H9 (cell line): Measurements from ENCODE around the gene GPRASP3. TPM values are rescaled to one million over a fixed set of nuclear protein-coding genes. Genes with fewer than 3 reads are reported as not detected.

Experiments
- DNase-seq: peaks from one replicate; pipeline ENCODE4 v3.0.0-alpha.2; 2017
- H2AFZ ChIP-seq: one replicate; pipeline ENCODE4 v1.6.1; 2013; ENCODE audit warnings: mild to moderate bottlenecking, low read length, control low read depth, moderate library complexity
- H2AK5ac ChIP-seq: 2 replicates; pipeline ENCODE4 v1.6.1; 2013; ENCODE audit warnings: low read length, control low read depth, mixed read lengths; ENCODE audit not compliant: insufficient read length
- H2BK120ac ChIP-seq: one replicate; pipeline ENCODE4 v1.6.1; 2013; ENCODE audit warnings: low read depth, mild to moderate bottlenecking, low read length, control low read depth, inconsistent platforms; ENCODE audit not compliant: poor library complexity, severe bottlenecking
- H2BK12ac ChIP-seq: 2 replicates; pipeline ENCODE4 v1.6.1; 2013; ENCODE audit warnings: low read length, control low read depth, mixed read lengths, low read depth; ENCODE audit not compliant: insufficient read length
- H2BK15ac ChIP-seq: 2 replicates; pipeline ENCODE4 v1.6.1; 2013; ENCODE audit warnings: low read depth, low read length, control low read depth
- H2BK20ac ChIP-seq: one replicate; pipeline ENCODE4 v1.6.1; 2013; ENCODE audit warnings: low read depth, mild to moderate bottlenecking, low read length, control low read depth, inconsistent platforms; ENCODE audit not compliant: poor library complexity, severe bottlenecking
- H2BK5ac ChIP-seq: 2 replicates; pipeline ENCODE4 v1.6.1; 2013; ENCODE audit warnings: low read length, control low read depth, mixed read lengths; ENCODE audit not compliant: insufficient read length
- H3K14ac ChIP-seq: 2 replicates; pipeline ENCODE4 v1.6.1; 2013; ENCODE audit warnings: low read length, control low read depth; ENCODE audit not compliant: insufficient read depth
- H3K18ac ChIP-seq: 2 replicates; pipeline ENCODE4 v1.6.1; 2013; ENCODE audit warnings: low read depth, mild to moderate bottlenecking, mixed read lengths, low read length, control low read depth; ENCODE audit not compliant: insufficient read length
- H3K23ac ChIP-seq: 2 replicates; pipeline ENCODE4 v1.6.1; 2013; ENCODE audit warnings: low read length, control low read depth, mixed read lengths, low read depth; ENCODE audit not compliant: insufficient read length
- H3K23me2 ChIP-seq: 2 replicates; pipeline ENCODE4 v1.6.1; 2013; ENCODE audit warnings: low read depth, mild to moderate bottlenecking, mixed read lengths, low read length, control low read depth; ENCODE audit not compliant: insufficient read length, poor library complexity, severe bottlenecking
- H3K27ac ChIP-seq: 2 replicates; pipeline ENCODE4 v1.5.1; 2013; ENCODE audit warnings: low read length, control low read depth, mixed read lengths, low read depth; ENCODE audit not compliant: insufficient read length
- H3K27me3 ChIP-seq: 2 replicates; pipeline ENCODE4 v1.6.1; 2013; ENCODE audit warnings: low read length, control low read depth, inconsistent platforms; ENCODE audit not compliant: insufficient read depth
- H3K4ac ChIP-seq: 2 replicates; pipeline ENCODE4 v1.6.1; 2013; ENCODE audit warnings: low read depth, mild to moderate bottlenecking, control low read depth, inconsistent platforms, low read length, moderate library complexity
- H3K4me1 ChIP-seq: 2 replicates; pipeline ENCODE4 v1.6.1; 2013; ENCODE audit warnings: low read length, control low read depth, inconsistent platforms; ENCODE audit not compliant: insufficient read depth
- H3K4me2 ChIP-seq: 2 replicates; pipeline ENCODE4 v1.6.1; 2013; ENCODE audit warnings: low read length, control low read depth, mixed read lengths; ENCODE audit not compliant: insufficient read length, insufficient read depth
- H3K56ac ChIP-seq: 2 replicates; pipeline ENCODE4 v1.6.1; 2013; ENCODE audit warnings: low read depth, mild to moderate bottlenecking, mixed read lengths, low read length, control low read depth; ENCODE audit not compliant: insufficient read length
- H3K79me1 ChIP-seq: 2 replicates; pipeline ENCODE4 v1.6.1; 2013; ENCODE audit warnings: low read depth, mild to moderate bottlenecking, moderate library complexity, low read length, control low read depth, inconsistent platforms; ENCODE audit not compliant: insufficient read depth, poor library complexity, severe bottlenecking
- H3K79me2 ChIP-seq: 2 replicates; pipeline ENCODE4 v1.6.1; 2013; ENCODE audit warnings: low read length, control low read depth, inconsistent platforms; ENCODE audit not compliant: insufficient read depth
- H3K9ac ChIP-seq: 2 replicates; pipeline ENCODE4 v1.6.1; 2013; ENCODE audit warnings: low read length, control low read depth, mixed read lengths; ENCODE audit not compliant: insufficient read length; ENCODE audit errors: extremely low read depth
- H3K9me3 ChIP-seq: one replicate; pipeline ENCODE4 v1.6.1; 2013; ENCODE audit warnings: low read depth, low read length, inconsistent platforms; ENCODE audit not compliant: control insufficient read depth
- H3T11ph ChIP-seq: one replicate; pipeline ENCODE4 v1.6.1; 2013; ENCODE audit warnings: mild to moderate bottlenecking, low read length, control low read depth, inconsistent platforms
- H4K20me1 ChIP-seq: one replicate; pipeline ENCODE4 v1.6.1; 2013; ENCODE audit not compliant: control insufficient read depth, insufficient read length, insufficient read depth
- H4K5ac ChIP-seq: 2 replicates; pipeline ENCODE4 v1.6.1; 2013; ENCODE audit warnings: low read depth, mild to moderate bottlenecking, mixed read lengths, low read length, control low read depth; ENCODE audit not compliant: insufficient read length
- H4K8ac ChIP-seq: replicated peaks from 2 replicates; pipeline ENCODE4 v1.6.1; 2013; ENCODE audit warnings: low read length, control low read depth, mixed read lengths, low read depth; ENCODE audit not compliant: insufficient read length
- H4K91ac ChIP-seq: 2 replicates; pipeline ENCODE4 v1.6.1; 2013; ENCODE audit warnings: low read depth, mild to moderate bottlenecking, moderate library complexity, mixed read lengths, low read length, control low read depth; ENCODE audit not compliant: insufficient read length
- H3K27ac Mint-ChIP-seq, 3 experiments: 2 replicates in 2 of 3; 3 replicates in 1 of 3; pipeline ENCODE4 v1.8.0; 2020 to 2021; ENCODE audit warnings: mixed read lengths in 3 of 3, mild to moderate bottlenecking in 1 of 3, moderate library complexity in 1 of 3
- H3K27me3 Mint-ChIP-seq: 2 replicates; pipeline ENCODE4 v1.8.0; 2021; ENCODE audit warnings: low read depth, mild to moderate bottlenecking, moderate library complexity, mixed read lengths
- H3K36me3 Mint-ChIP-seq, 3 experiments: 2 replicates in 2 of 3; 3 replicates in 1 of 3; pipeline ENCODE4 v1.8.0; 2020 to 2021; ENCODE audit warnings: low read depth in 3 of 3, mixed read lengths in 3 of 3; ENCODE audit not compliant: insufficient read depth in 1 of 3
- H3K4me1 Mint-ChIP-seq, 2 experiments: 2 replicates each; pipeline ENCODE4 v1.8.0; 2020; ENCODE audit warnings: mixed read lengths in 2 of 2
- H3K4me3 Mint-ChIP-seq, 2 experiments: 2 replicates in 1 of 2; 3 replicates in 1 of 2; pipeline ENCODE4 v1.8.0; 2020 to 2021; ENCODE audit warnings: mild to moderate bottlenecking in 2 of 2, mixed read lengths in 2 of 2, moderate library complexity in 1 of 2
- H3K9me3 Mint-ChIP-seq, 2 experiments: 2 replicates in 1 of 2; 3 replicates in 1 of 2; pipeline ENCODE4 v1.8.0; 2020; ENCODE audit warnings: mild to moderate bottlenecking in 2 of 2, mixed read lengths in 2 of 2, moderate library complexity in 1 of 2
- CTCF ChIP-seq: fragments of 200-600 bp; sonication (generic); conservative IDR thresholded peaks from 3 replicates; pipeline ENCODE4 v1.8.0; 2021; ENCODE audit warnings: antibody characterized with exemption, mild to moderate bottlenecking
- WGBS: extraction: QIAGEN DNeasy Blood & Tissue Kit; methylation state at CpG from one replicate; pipeline ENCODE4 v1.1.7; 2013; ENCODE audit warnings: missing lambda C conversion rate, low lambda C conversion rate, mixed read lengths; ENCODE audit not compliant: insufficient read length; ENCODE audit errors: extremely low coverage; 5-methylcytosine and 5-hydroxymethylcytosine counted together
- total RNA-seq: library from RNA; stranded (reverse); gene quantifications from 2 replicates; pipeline ENCODE4 v1.2.1, GENCODE V29; 2021

The GPRASP3 gene
- total RNA-seq, 1 experiment from 2014 or later, result 4.8 TPM

- Histone ChIP-seq H2BK5ac (no peak overlapping the region), H3K56ac (no peak overlapping the region), H2AFZ (no peak overlapping the region), H3T11ph (no peak overlapping the region), H3K27ac (no peak overlapping the region), H3K79me2 (no peaks in the 10 kb centered on the region), H3K23ac (no peak overlapping the region), H3K23me2 (peaks cover 4% of the 10 kb centered on the region), H3K18ac (no peak overlapping the region), H3K9me3 (peaks cover 17% of the 10 kb centered on the region), H2BK120ac (no peak overlapping the region), H3K27me3 (no peaks in the 10 kb centered on the region; the same call in 1 of the 2 replicates), H2BK12ac (no peak overlapping the region), H3K4me1 (no peaks in the 10 kb centered on the region), H3K79me1 (no peaks in the 10 kb centered on the region), H4K8ac (no peak overlapping the region), H4K91ac (no peak overlapping the region), H3K9ac (no peak overlapping the region), H3K14ac (no peak overlapping the region), H3K4me2 (peak overlapping the region; percentile 76), H2BK20ac (no peak overlapping the region), H4K5ac (no peak overlapping the region), H3K4ac (no peak overlapping the region), H4K20me1 (no peaks in the 10 kb centered on the region), H2BK15ac (no peak overlapping the region), H2AK5ac (no peak overlapping the region)
- Mint-ChIP-seq H3K4me3 (peak overlapping the region; percentile 86 to 93), H3K36me3 (peaks cover 13 to 27% (median 16%) of the 10 kb centered on the region in 3 experiments), H3K4me1 (peaks cover 5 to 9% of the 10 kb centered on the region in 2 experiments), H3K27ac (0 out of 7 replicates have a peak overlapping the region, but pooled peaks of 1 of the 3 experiments have one; percentile 49), H3K9me3 (peaks cover 65 to 69% of the 10 kb centered on the region in 2 experiments), H3K27me3 (peaks cover 20% of the 10 kb centered on the region)
- no CpG with 5 or more reads among the region's 23 CpGs for WGBS
- peak; percentile 36 for DNase-seq
- TF ChIP-seq CTCF, result peak; percentile 69
These were observed 7.4 kb upstream of the GPRASP3 start for GRCh38 chrX:102712981-102713625.
